SU-DHL-6 (cell line): Measurements from ENCODE around the gene SUV39H1.
"Not testable (repeated sequence)": the region's sequence is repeated elsewhere in the genome, so short reads cannot be mapped to it uniquely, and the experiment has no call there.

Experiments used
- H2AFZ ChIP-seq: fragments of 200-600 bp; sonication (generic); 2 replicates; pipeline ENCODE4 v1.6.1; 2014; ENCODE audit warnings: low read depth, mild to moderate bottlenecking, moderate library complexity, mixed read lengths, antibody characterized with exemption, low read length; ENCODE audit not compliant: severe bottlenecking
- H3F3A ChIP-seq: fragments of 200-600 bp; shearing (Covaris generic); 2 replicates; pipeline ENCODE4 v1.6.0; 2016; ENCODE audit warnings: antibody characterized with exemption, mild to moderate bottlenecking; ENCODE audit not compliant: insufficient read depth
- H3K27ac ChIP-seq: fragments of 200-600 bp; sonication (generic); 2 replicates; pipeline ENCODE4 v1.5.1; 2016; ENCODE audit warnings: low read depth, mild to moderate bottlenecking, low read length, moderate library complexity, mixed read lengths
- H3K27me3 ChIP-seq: fragments of 200-600 bp; sonication (generic), shearing (Covaris generic); 2 replicates; pipeline ENCODE4 v1.6.0; 2014; ENCODE audit warnings: mild to moderate bottlenecking, low read length
- H3K36me3 ChIP-seq: fragments of 200-600 bp; sonication (generic); 2 replicates; pipeline ENCODE4 v1.6.1; 2014; ENCODE audit warnings: mild to moderate bottlenecking, low read length, mixed read lengths
- H3K4me2 ChIP-seq: fragments of 300-600, 200-600 bp; shearing (Covaris generic), sonication (generic); 2 replicates; pipeline ENCODE4 v1.6.0; 2014; ENCODE audit warnings: low read length, low read depth, mild to moderate bottlenecking; ENCODE audit not compliant: poor library complexity, severe bottlenecking
- H3K4me3 ChIP-seq: fragments of 200-600 bp; sonication (generic); 2 replicates; pipeline ENCODE4 v1.5.1; 2014; ENCODE audit warnings: antibody characterized with exemption, low read length, mild to moderate bottlenecking, mixed read lengths; ENCODE audit not compliant: insufficient read depth, poor library complexity, severe bottlenecking
- H3K79me2 ChIP-seq: fragments of 200-600 bp; sonication (generic); 2 replicates; pipeline ENCODE4 v1.6.1; 2014; ENCODE audit warnings: mild to moderate bottlenecking, low read length, moderate library complexity; ENCODE audit not compliant: insufficient read depth
- H3K9ac ChIP-seq: fragments of 200-600 bp; sonication (generic); 2 replicates; pipeline ENCODE4 v1.7.0; 2014; ENCODE audit warnings: mild to moderate bottlenecking, low read length
- H3K9me2 ChIP-seq: fragments of 200-600 bp; sonication (generic); replicated peaks from 2 replicates; pipeline ENCODE4 v1.6.1; 2014; ENCODE audit warnings: low read length; ENCODE audit not compliant: insufficient read depth
- H3K9me3 ChIP-seq: fragments of 200-600 bp; sonication (generic); 2 replicates; pipeline ENCODE4 v1.6.1; 2014; ENCODE audit warnings: low read length, mixed read lengths; ENCODE audit not compliant: insufficient read depth
- H4K20me1 ChIP-seq: fragments of 200-600 bp; sonication (generic); 2 replicates; pipeline ENCODE4 v1.6.1; 2014; ENCODE audit warnings: low read depth, mild to moderate bottlenecking, antibody characterized with exemption, low read length, moderate library complexity, mixed read lengths
- EZH2phosphoT487 ChIP-seq: fragments of 200-600 bp; sonication (generic), shearing (Covaris generic); conservative IDR thresholded peaks from 2 replicates; pipeline ENCODE4 v1.6.1; 2018; ENCODE audit warnings: mild to moderate bottlenecking, antibody characterized with exemption, low read length, moderate library complexity, mixed read lengths
- TF ChIP-seq, protein P1 (sequence below): fragments of 200-600 bp; sonication (generic); IDR thresholded peaks from one replicate; pipeline ENCODE4 v1.5.1; 2017; ENCODE audit warnings: antibody characterized with exemption, mild to moderate bottlenecking, low read length, moderate library complexity; ENCODE audit not compliant: insufficient read depth, poor library complexity, severe bottlenecking

The SUV39H1 gene

DNA sequence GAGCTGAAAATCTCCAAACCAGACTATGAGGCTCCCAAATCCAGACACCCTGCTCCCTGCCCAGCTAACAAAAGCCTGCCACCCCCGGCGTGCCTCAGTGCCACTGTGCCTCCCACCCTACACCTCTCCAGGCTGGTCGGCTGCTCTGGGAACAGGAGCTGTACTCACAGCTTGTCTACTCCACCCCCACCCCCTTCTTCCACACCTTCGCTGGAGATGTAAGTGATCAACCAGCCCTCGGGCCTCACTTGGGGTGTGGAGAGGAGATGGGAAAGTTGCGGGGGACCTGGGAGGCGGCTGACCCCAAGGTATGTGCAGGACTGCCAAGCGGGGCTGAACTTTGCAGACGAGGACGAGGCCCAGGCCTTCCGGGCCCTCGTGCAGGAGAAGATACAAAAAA is 11.1 kb upstream of the SUV39H1 start:
- no peaks in the 10 kb centered on the region for H3K9me2 ChIP-seq
- H3K4me2 ChIP-seq = no peak overlapping the region
- H3K36me3 ChIP-seq = no peaks in the 10 kb centered on the region; the same call in 1 of the 2 replicates
- H3K9me3 ChIP-seq = no peaks in the 10 kb centered on the region
- peaks cover 16% of the 10 kb centered on the region for H3K79me2 ChIP-seq
- no peak overlapping the region for H2AFZ ChIP-seq
- no peak overlapping the region for H3K9ac ChIP-seq
- no peaks in the 10 kb centered on the region for H4K20me1 ChIP-seq
- TF ChIP-seq, protein P1, sequence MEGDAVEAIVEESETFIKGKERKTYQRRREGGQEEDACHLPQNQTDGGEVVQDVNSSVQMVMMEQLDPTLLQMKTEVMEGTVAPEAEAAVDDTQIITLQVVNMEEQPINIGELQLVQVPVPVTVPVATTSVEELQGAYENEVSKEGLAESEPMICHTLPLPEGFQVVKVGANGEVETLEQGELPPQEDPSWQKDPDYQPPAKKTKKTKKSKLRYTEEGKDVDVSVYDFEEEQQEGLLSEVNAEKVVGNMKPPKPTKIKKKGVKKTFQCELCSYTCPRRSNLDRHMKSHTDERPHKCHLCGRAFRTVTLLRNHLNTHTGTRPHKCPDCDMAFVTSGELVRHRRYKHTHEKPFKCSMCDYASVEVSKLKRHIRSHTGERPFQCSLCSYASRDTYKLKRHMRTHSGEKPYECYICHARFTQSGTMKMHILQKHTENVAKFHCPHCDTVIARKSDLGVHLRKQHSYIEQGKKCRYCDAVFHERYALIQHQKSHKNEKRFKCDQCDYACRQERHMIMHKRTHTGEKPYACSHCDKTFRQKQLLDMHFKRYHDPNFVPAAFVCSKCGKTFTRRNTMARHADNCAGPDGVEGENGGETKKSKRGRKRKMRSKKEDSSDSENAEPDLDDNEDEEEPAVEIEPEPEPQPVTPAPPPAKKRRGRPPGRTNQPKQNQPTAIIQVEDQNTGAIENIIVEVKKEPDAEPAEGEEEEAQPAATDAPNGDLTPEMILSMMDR = no peak
- no peak for TF ChIP-seq EZH2phosphoT487
- no peak overlapping the region for H3K27ac ChIP-seq
- H3K4me3 ChIP-seq = no peak overlapping the region
- no peaks in the 10 kb centered on the region for H3F3A ChIP-seq
- no peaks in the 10 kb centered on the region for H3K27me3 ChIP-seq

DNA sequence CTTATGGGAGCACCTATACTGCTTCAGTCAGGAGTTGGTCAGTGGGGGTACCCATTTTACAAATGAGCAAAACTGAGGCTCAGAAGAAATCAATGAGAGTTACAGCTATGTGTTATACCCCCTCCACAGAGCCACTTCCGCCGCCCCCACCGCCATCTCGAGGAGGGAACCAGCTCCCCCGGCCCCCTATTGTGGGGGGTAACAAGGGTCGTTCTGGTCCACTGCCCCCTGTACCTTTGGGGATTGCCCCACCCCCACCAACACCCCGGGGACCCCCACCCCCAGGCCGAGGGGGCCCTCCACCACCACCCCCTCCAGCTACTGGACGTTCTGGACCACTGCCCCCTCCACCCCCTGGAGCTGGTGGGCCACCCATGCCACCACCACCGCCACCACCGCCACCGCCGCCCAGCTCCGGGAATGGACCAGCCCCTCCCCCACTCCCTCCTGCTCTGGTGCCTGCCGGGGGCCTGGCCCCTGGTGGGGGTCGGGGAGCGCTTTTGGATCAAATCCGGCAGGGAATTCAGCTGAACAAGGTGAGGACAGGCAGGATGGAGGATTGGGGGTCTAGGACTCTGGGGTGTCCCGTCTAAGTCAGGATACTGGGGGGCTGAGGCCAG is 7.9 kb upstream of the SUV39H1 start:
- TF ChIP-seq, protein P1 = no peak
- no peak for TF ChIP-seq EZH2phosphoT487
- Histone ChIP-seq H3K4me3 (no peak overlapping the region), H3K9me2 (no peaks in the 10 kb centered on the region), H3F3A (no peaks in the 10 kb centered on the region), H3K9ac (no peak overlapping the region), H2AFZ (no peak overlapping the region), H3K79me2 (peaks cover 16% of the 10 kb centered on the region), H3K9me3 (no peaks in the 10 kb centered on the region), H3K36me3 (no peaks in the 10 kb centered on the region; the same call in 1 of the 2 replicates), H3K27me3 (no peaks in the 10 kb centered on the region), H3K27ac (no peak overlapping the region), H4K20me1 (no peaks in the 10 kb centered on the region), H3K4me2 (no peak overlapping the region)

DNA sequence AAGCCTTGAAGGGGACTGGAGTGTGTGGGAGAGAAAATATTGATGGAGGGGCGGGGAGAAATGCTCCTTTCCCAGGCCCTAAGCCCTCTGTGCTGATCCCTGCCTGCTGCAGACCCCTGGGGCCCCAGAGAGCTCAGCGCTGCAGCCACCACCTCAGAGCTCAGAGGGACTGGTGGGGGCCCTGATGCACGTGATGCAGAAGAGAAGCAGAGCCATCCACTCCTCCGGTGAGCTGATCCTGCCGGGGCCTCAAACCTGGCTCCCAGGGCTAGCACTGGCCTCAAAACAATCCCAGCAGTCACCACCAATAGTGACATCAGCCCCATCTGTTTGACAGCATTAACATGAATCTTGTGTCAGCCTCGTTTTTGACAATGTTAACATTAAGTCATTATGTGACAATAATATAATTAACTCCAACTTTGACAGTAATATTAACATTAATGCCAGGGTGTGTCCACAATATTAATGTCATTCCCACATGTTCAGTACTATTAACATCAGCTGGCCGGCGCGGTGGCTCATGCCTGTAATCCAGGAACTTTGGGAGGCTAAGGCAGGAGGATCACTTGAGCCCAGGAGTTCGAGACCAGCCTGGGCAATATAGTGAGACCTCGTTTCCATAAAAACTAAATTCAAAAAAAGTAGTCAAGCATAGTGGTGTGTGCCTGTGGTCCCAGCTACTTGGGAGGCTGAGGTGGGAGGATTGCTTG is 7.2 kb upstream of the SUV39H1 start:
- H2AFZ ChIP-seq = no peak overlapping the region
- no peak for TF ChIP-seq EZH2phosphoT487
- TF ChIP-seq, protein P1 = no peak

DNA sequence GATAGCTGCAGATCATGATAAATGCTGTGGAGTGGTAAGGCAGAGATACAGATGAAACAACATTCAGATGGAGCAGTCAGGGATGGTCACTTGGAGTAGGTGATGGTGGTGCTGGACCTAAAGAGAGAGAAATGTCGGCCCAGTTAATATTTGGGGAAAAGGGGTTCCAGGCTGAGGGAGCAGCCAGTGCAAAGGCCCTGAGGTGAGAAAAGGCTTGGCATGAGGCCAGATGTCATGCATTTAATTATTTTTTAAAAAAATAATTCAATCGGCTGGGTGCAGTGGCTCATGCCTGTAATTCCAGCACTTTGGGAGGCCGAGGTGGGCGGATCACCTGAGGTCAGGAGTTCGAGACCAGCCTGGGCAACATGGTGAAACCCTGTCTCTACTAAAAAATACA is 4.8 kb upstream of the SUV39H1 start:
- not testable (repeated sequence) for H3K9me3 ChIP-seq, H3K9ac ChIP-seq, H3K4me3 ChIP-seq, H3K27me3 ChIP-seq, H3K9me2 ChIP-seq, H3K79me2 ChIP-seq, H3K27ac ChIP-seq, H3F3A ChIP-seq, H2AFZ ChIP-seq, H3K4me2 ChIP-seq, H3K36me3 ChIP-seq, H4K20me1 ChIP-seq

More for the DNA sequence above, 7.2 kb upstream of the SUV39H1 start:
- Histone ChIP-seq H3K9me3 (no peaks in the 10 kb centered on the region), H3K4me3 (no peak overlapping the region), H3K4me2 (no peak overlapping the region), H3K27ac (no peak overlapping the region), H3K9me2 (no peaks in the 10 kb centered on the region), H3K27me3 (no peaks in the 10 kb centered on the region), H3F3A (no peaks in the 10 kb centered on the region), H3K79me2 (peaks cover 11% of the 10 kb centered on the region; the same call in 1 of the 2 replicates), H4K20me1 (no peaks in the 10 kb centered on the region), H3K9ac (no peak overlapping the region), H3K36me3 (no peaks in the 10 kb centered on the region; the same call in 1 of the 2 replicates)
